ENCODE measurements around the gene KLK6.

KLK6 gene

GRCh38 chr19:50922317-50922853, 47.0 kb downstream of the KLK6 start:
- DNase-seq (ENCODE audit: insufficient read length, low spot score) (peak; percentile 63), FAIRE-seq (no peak)
- TF ChIP-seq POLR2A (IDR thresholded peaks at IDR 0.05; ENCODE audit: low read depth, low read length), result no peak

- FAIRE-seq (no peak), DNase-seq (ENCODE audit: insufficient read length, low spot score) (no peak)
- TF ChIP-seq POLR2A (IDR thresholded peaks at IDR 0.05; ENCODE audit: low read depth, low read length), result no peak
Measured at GRCh38 chr19:50921426-50922316, 47.7 kb downstream of the KLK6 start.

DNA sequence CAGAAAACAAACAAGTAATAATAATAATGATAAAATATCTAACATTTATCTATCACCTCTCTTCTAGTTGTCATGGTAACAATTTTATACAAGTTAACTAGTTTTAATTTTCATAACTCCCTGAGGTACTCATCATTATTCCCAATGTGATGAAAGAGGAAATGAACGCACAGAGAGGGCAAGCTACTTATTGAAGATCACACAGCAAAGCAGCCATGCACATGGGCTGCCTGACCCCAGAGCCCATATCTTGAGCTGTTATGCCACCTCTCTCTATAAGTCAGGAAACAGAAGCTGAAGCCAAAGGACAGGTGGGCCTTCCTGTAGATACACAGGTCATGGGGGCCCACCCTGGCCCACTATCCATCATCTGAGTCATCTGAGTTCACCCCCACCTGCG, 53.3 kb downstream of the KLK6 start:
- no peak for FAIRE-seq
- no peak for TF ChIP-seq POLR2A (IDR thresholded peaks at IDR 0.05; ENCODE audit: low read depth, low read length)

DNA sequence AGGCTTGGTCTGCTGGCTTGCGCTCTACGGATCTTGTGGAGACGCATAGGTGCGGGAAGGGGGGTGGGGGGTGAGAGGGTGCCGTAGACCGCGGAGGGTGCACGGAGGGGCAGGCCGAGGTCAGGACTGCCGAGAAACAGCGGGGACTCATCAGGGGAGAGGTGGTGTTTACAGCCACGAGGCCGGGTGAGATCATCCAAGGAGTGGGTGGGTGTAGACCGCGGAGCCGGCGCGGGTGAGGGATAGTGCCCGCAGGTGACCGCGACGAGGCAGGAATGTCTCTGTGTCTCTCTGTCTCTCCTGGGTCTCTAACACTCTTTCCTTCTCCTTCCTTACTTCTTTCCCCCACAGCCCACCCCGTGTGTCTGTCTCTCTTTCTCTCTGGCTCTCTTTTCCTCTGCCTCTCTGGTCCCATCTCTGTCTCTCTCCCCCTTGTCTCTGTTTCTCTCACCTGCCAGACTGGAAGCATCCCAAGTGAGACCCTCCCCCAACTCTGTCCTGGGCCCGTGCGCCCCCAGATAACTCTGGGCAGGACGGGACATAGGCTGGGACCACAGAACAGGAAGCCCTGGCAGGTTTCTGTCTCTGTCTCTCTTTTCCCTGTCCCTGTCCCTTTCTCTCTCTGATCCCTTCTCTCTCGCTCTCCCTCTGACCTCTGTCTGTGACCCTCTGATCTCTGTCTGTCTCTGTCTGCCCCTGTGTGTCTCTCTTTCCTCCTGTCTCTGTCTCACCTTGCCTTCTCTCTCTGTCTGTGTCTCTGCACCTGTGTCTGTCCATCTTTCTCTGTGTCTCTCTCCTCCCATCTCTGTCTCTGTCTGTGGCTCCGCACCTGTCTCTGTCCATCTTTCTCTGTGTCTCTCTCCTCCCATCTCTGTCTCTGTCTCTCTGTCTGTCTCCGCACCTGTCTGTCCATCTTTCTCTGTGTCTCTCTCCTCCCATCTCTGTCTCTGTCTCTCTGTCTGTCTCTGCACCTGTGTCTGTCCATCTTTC, 56.4 kb downstream of the KLK6 start:
- TF ChIP-seq POLR2A (IDR thresholded peaks at IDR 0.05; ENCODE audit: low read depth, low read length), result no peak
- DNase-seq (ENCODE audit: insufficient read length, low spot score), result no peak
- FAIRE-seq, result no peak

More for the DNA sequence above, 53.3 kb downstream of the KLK6 start:
- no peak for DNase-seq (ENCODE audit: insufficient read length, low spot score)

DNA sequence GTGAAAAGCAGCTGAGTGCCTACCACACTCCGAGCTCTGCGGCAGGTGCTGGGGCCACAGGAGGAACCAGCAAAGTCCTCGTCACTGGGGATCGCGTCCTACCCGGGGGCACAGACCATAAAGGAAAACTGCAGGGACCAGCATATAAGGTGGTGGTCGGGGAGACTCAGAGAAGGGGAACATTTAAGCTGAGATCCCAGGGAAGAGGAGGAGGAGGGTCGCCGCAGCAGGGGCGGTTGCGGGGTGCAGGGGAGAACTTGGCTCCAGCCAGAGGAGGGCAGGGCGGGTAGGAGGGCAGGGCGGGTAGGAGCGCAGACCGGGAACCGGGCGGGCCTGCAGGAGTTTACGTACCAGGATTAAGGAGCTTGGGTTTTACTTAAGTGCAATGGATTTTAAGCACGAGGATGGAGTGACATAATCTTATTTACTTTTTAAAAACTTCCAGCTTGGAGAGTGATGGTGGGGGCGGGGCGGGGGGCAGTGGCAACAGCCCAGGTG, 57.2 kb downstream of the KLK6 start:
- no peak for DNase-seq (ENCODE audit: insufficient read length, low spot score)
- FAIRE-seq, result no peak
- no peak for TF ChIP-seq POLR2A (IDR thresholded peaks at IDR 0.05; ENCODE audit: low read depth, low read length)

GRCh38 chr19:50911206-50912101, 57.9 kb downstream of the KLK6 start, which contains the start of gene KLK4:
Gene KLK4, minus strand, starts transcription at chr19:50911395. Its CDS starts 657 bp downstream, at chr19:50910738.
- FAIRE-seq, result no peak
- no peak for DNase-seq (ENCODE audit: insufficient read length, low spot score)
- no peak for TF ChIP-seq POLR2A (IDR thresholded peaks at IDR 0.05; ENCODE audit: low read depth, low read length)

- TF ChIP-seq POLR2A (IDR thresholded peaks at IDR 0.05; ENCODE audit: low read depth, low read length), result no peak
- FAIRE-seq (no peak), DNase-seq (ENCODE audit: insufficient read length, low spot score) (no peak)
Measured at GRCh38 chr19:50910722-50911121, 58.7 kb downstream of the KLK6 start.

DNA sequence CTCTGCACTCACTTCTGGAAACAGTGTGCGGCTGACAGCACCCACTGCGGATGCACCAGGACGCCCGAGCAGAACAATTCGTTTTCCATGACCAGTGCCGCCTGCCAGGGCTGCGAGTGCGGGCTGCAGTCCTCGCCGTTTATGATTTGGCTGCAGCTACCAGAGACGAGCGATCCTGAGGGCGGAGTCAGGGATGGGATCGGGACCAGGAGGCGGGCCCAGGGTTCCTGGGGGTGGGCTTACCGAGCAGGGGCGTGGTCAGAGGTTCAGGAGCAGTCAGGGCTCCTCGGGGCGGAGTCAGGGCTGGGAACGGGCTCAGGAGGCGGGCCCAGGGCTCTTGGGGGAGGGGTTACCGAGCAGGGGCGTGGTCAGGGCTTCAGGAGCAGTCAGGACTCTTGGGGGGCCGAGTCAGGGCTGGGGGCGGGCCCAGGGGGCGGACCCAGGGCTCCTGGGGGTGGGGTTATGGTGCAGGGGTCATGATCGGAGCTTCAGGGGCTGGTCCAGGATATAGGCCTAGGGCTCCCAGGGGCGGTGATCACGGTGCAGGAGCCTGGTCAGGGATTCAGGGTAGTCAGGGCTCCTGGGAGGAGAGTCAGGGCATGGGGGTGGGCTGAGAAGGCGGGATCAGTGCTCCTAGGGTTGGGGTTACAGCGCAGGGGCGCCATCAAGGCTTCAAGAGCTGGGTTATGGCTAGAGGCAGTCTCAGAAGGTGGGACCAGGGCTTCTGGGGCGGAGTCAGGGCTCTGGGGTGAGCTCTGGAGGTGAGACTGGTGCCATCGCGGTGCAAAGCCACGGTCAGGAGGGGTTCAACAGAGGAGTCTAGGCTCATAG, 59.9 kb downstream of the KLK6 start:
- DNase-seq (ENCODE audit: insufficient read length, low spot score), result no peak
- TF ChIP-seq POLR2A (IDR thresholded peaks at IDR 0.05; ENCODE audit: low read depth, low read length), result no peak
- no peak for FAIRE-seq
